ENCODE results near the gene MRTFB. TPM values are rescaled to one million over a fixed set of nuclear protein-coding genes. Genes with fewer than 3 reads are reported as not detected.
A peak's percentile ranks its signal among the peaks of the same experiment; 100 is the strongest.

MRTFB gene
- total and polyA plus RNA-seq, 4 experiments from 2014 or later, result 6.1 to 26.7 (median 15.6) TPM

GRCh38 chr16:14132696-14133048, 61.6 kb downstream of the MRTFB start:
- no peak overlapping the region for H3K27ac ChIP-seq (ENCODE audit: low read depth, low read length)
- Mint-ChIP-seq H3K4me3 (no peak overlapping the region), H3K27ac (no peak overlapping the region), H3K4me1 (peaks cover 0 to 3% (median 0%) of the 10 kb centered on the region in 4 donors), H3K36me3 (peaks cover 17 to 40% of the 10 kb centered on the region in 2 donors), H3K27me3 (no peaks in the 10 kb centered on the region), H3K9me3 (peaks cover 0 to 4% (median 0%) of the 10 kb centered on the region in 8 donors)
- no peak for DNase-seq
- intact Hi-C loops (cut with micrococcal nuclease), result no loop called here
- H3K27me3 ChIP-seq (ENCODE audit: insufficient read depth, low read length), result no peaks in the 10 kb centered on the region
- H3K9me3 ChIP-seq (ENCODE audit: control insufficient read depth in 1 of 2, low read length in 2 of 2), result no peaks in the 10 kb centered on the region
- H3K36me3 ChIP-seq (ENCODE audit: insufficient read depth, low read length), result no peaks in the 10 kb centered on the region
- ChIA-PET POLR2A (ENCODE audit: partially characterized antibody) (no interaction called here), CTCF (ENCODE audit: partially characterized antibody) (no interaction called here)
- H3K4me1 ChIP-seq (ENCODE audit: insufficient read depth, low read length), result no peaks in the 10 kb centered on the region
- no peak overlapping the region for H3K4me3 ChIP-seq (ENCODE audit: low read length in 2 of 2)

- no peak for DNase-seq
- Mint-ChIP-seq H3K27me3 (no peaks in the 10 kb centered on the region), H3K36me3 (peaks cover 18 to 33% of the 10 kb centered on the region in 2 donors), H3K4me3 (no peak overlapping the region), H3K4me1 (peaks cover 0 to 3% (median under 1%) of the 10 kb centered on the region in 4 donors), H3K9me3 (peaks cover 0 to 11% (median 2%) of the 10 kb centered on the region in 8 donors), H3K27ac (no peak overlapping the region)
- POLR2A ChIA-PET (ENCODE audit: partially characterized antibody), result no interaction called here
- no peak overlapping the region for H3K4me3 ChIP-seq (ENCODE audit: low read length in 2 of 2)
- no peak overlapping the region for H3K27ac ChIP-seq (ENCODE audit: low read depth, low read length)
- H3K27me3 ChIP-seq (ENCODE audit: insufficient read depth, low read length), result no peaks in the 10 kb centered on the region
- H3K36me3 ChIP-seq (ENCODE audit: insufficient read depth, low read length), result no peaks in the 10 kb centered on the region
- intact Hi-C loops (cut with micrococcal nuclease), result no loop called here
- CTCF ChIA-PET (ENCODE audit: partially characterized antibody), result no interaction called here
- no peaks in the 10 kb centered on the region for H3K4me1 ChIP-seq (ENCODE audit: insufficient read depth, low read length)
- no peaks in the 10 kb centered on the region for H3K9me3 ChIP-seq (ENCODE audit: control insufficient read depth in 1 of 2, low read length in 2 of 2)
Measured at GRCh38 chr16:14133907-14134306, 62.8 kb downstream of the MRTFB start.

- DNase-seq, result no peak
- H3K27ac Mint-ChIP-seq, result no peak overlapping the region
- Histone ChIP-seq H3K4me3 (ENCODE audit: low read length in 2 of 2) (no peak overlapping the region), H3K4me1 (ENCODE audit: insufficient read depth, low read length) (no peaks in the 10 kb centered on the region), H3K27me3 (ENCODE audit: insufficient read depth, low read length) (no peaks in the 10 kb centered on the region), H3K36me3 (ENCODE audit: insufficient read depth, low read length) (no peaks in the 10 kb centered on the region), H3K9me3 (ENCODE audit: control insufficient read depth in 1 of 2, low read length in 2 of 2) (no peaks in the 10 kb centered on the region), H3K27ac (ENCODE audit: low read depth, low read length) (no peak overlapping the region)
- peaks cover 0 to 11% (median 2%) of the 10 kb centered on the region in 8 donors for H3K9me3 Mint-ChIP-seq
- CTCF ChIA-PET (ENCODE audit: partially characterized antibody), result no interaction called here
- peaks cover 25 to 28% of the 10 kb centered on the region in 2 donors for H3K36me3 Mint-ChIP-seq
- H3K4me1 Mint-ChIP-seq, result peaks cover 0 to 3% (median under 1%) of the 10 kb centered on the region in 4 donors
- no peak overlapping the region for H3K4me3 Mint-ChIP-seq
- POLR2A ChIA-PET (ENCODE audit: partially characterized antibody), result no interaction called here
- intact Hi-C loops (cut with micrococcal nuclease), result no loop called here
- no peaks in the 10 kb centered on the region for H3K27me3 Mint-ChIP-seq
Measured at GRCh38 chr16:14135704-14136103, 64.6 kb downstream of the MRTFB start.

GRCh38 chr16:14139872-14140271, 68.8 kb downstream of the MRTFB start:
- Mint-ChIP-seq H3K4me3 (no peak overlapping the region), H3K9me3 (peaks cover 0 to 11% (median 2%) of the 10 kb centered on the region in 8 donors), H3K36me3 (peaks cover 29 to 36% of the 10 kb centered on the region in 2 donors), H3K4me1 (peaks cover 0 to 3% (median under 1%) of the 10 kb centered on the region in 4 donors), H3K27me3 (no peaks in the 10 kb centered on the region), H3K27ac (no peak overlapping the region)
- no peak overlapping the region for H3K27ac ChIP-seq (ENCODE audit: low read depth, low read length)
- no peaks in the 10 kb centered on the region for H3K9me3 ChIP-seq (ENCODE audit: control insufficient read depth in 1 of 2, low read length in 2 of 2)
- H3K4me1 ChIP-seq (ENCODE audit: insufficient read depth, low read length), result no peaks in the 10 kb centered on the region
- ChIA-PET POLR2A (ENCODE audit: partially characterized antibody) (no interaction called here), CTCF (ENCODE audit: partially characterized antibody) (no interaction called here)
- no peak for DNase-seq
- H3K4me3 ChIP-seq (ENCODE audit: low read length in 2 of 2), result no peak overlapping the region
- intact Hi-C loops (cut with micrococcal nuclease), result no loop called here
- no peaks in the 10 kb centered on the region for H3K36me3 ChIP-seq (ENCODE audit: insufficient read depth, low read length)
- H3K27me3 ChIP-seq (ENCODE audit: insufficient read depth, low read length), result no peaks in the 10 kb centered on the region

- ChIA-PET POLR2A (ENCODE audit: partially characterized antibody) (no interaction called here), CTCF (ENCODE audit: partially characterized antibody) (no interaction called here)
- no peak overlapping the region for H3K4me3 Mint-ChIP-seq
- Histone ChIP-seq H3K4me3 (ENCODE audit: low read length in 2 of 2) (no peak overlapping the region), H3K4me1 (ENCODE audit: insufficient read depth, low read length) (no peaks in the 10 kb centered on the region), H3K36me3 (ENCODE audit: insufficient read depth, low read length) (no peaks in the 10 kb centered on the region), H3K9me3 (ENCODE audit: control insufficient read depth in 1 of 2, low read length in 2 of 2) (no peaks in the 10 kb centered on the region), H3K27ac (ENCODE audit: low read depth, low read length) (no peak overlapping the region), H3K27me3 (ENCODE audit: insufficient read depth, low read length) (no peaks in the 10 kb centered on the region)
- H3K9me3 Mint-ChIP-seq, result peaks cover 0 to 11% (median 2%) of the 10 kb centered on the region in 8 donors
- no peaks in the 10 kb centered on the region for H3K27me3 Mint-ChIP-seq
- peaks cover 28 to 32% of the 10 kb centered on the region in 2 donors for H3K36me3 Mint-ChIP-seq
- no peak for DNase-seq
- no peak overlapping the region for H3K27ac Mint-ChIP-seq
- H3K4me1 Mint-ChIP-seq, result peaks cover 0 to 2% (median under 1%) of the 10 kb centered on the region in 4 donors
- intact Hi-C loops (cut with micrococcal nuclease), result no loop called here
Measured at GRCh38 chr16:14140923-14141322, 69.8 kb downstream of the MRTFB start.

GRCh38 chr16:14146445-14146844, 75.3 kb downstream of the MRTFB start:
- H3K27ac Mint-ChIP-seq, result no peak overlapping the region
- H3K4me3 Mint-ChIP-seq, result no peak overlapping the region
- no peak overlapping the region for H3K27ac ChIP-seq (ENCODE audit: low read depth, low read length)
- CTCF ChIA-PET (ENCODE audit: partially characterized antibody), result no interaction called here
- no peaks in the 10 kb centered on the region for H3K27me3 Mint-ChIP-seq
- no peaks in the 10 kb centered on the region for H3K9me3 ChIP-seq (ENCODE audit: control insufficient read depth in 1 of 2, low read length in 2 of 2)
- POLR2A ChIA-PET (ENCODE audit: partially characterized antibody), result no interaction called here
- no peak overlapping the region for H3K4me3 ChIP-seq (ENCODE audit: low read length in 2 of 2)
- H3K36me3 ChIP-seq (ENCODE audit: insufficient read depth, low read length), result no peaks in the 10 kb centered on the region
- no peaks in the 10 kb centered on the region for H3K27me3 ChIP-seq (ENCODE audit: insufficient read depth, low read length)
- DNase-seq, result no peak
- H3K4me1 ChIP-seq (ENCODE audit: insufficient read depth, low read length), result no peaks in the 10 kb centered on the region
- peaks cover 16 to 22% of the 10 kb centered on the region in 2 donors for H3K36me3 Mint-ChIP-seq
- no peaks in the 10 kb centered on the region for H3K4me1 Mint-ChIP-seq
- no peaks in the 10 kb centered on the region for H3K9me3 Mint-ChIP-seq
- intact Hi-C loops (cut with micrococcal nuclease), result no loop called here

GRCh38 chr16:14148016-14148415, 76.9 kb downstream of the MRTFB start:
- Mint-ChIP-seq H3K27ac (no peak overlapping the region), H3K36me3 (peaks cover 9 to 16% of the 10 kb centered on the region in 2 donors), H3K4me3 (no peak overlapping the region), H3K27me3 (no peaks in the 10 kb centered on the region), H3K9me3 (no peaks in the 10 kb centered on the region), H3K4me1 (no peaks in the 10 kb centered on the region)
- intact Hi-C loops (cut with micrococcal nuclease), result no loop called here
- no peak overlapping the region for H3K4me3 ChIP-seq (ENCODE audit: low read length in 2 of 2)
- H3K4me1 ChIP-seq (ENCODE audit: insufficient read depth, low read length), result no peaks in the 10 kb centered on the region
- DNase-seq, result no peak
- H3K9me3 ChIP-seq (ENCODE audit: control insufficient read depth in 1 of 2, low read length in 2 of 2), result no peaks in the 10 kb centered on the region
- no peaks in the 10 kb centered on the region for H3K27me3 ChIP-seq (ENCODE audit: insufficient read depth, low read length)
- ChIA-PET POLR2A (ENCODE audit: partially characterized antibody) (no interaction called here), CTCF (ENCODE audit: partially characterized antibody) (no interaction called here)
- no peaks in the 10 kb centered on the region for H3K36me3 ChIP-seq (ENCODE audit: insufficient read depth, low read length)
- no peak overlapping the region for H3K27ac ChIP-seq (ENCODE audit: low read depth, low read length)

- intact Hi-C loops (cut with micrococcal nuclease), result no loop called here
- no peaks in the 10 kb centered on the region for H3K27me3 Mint-ChIP-seq
Measured at GRCh38 chr16:14148569-14148968, 77.5 kb downstream of the MRTFB start.

More at GRCh38 chr16:14148569-14148968, 77.5 kb downstream of the MRTFB start:
- Mint-ChIP-seq H3K4me1 (no peaks in the 10 kb centered on the region), H3K4me3 (no peak overlapping the region), H3K36me3 (peaks cover 7 to 15% of the 10 kb centered on the region in 2 donors), H3K9me3 (no peaks in the 10 kb centered on the region), H3K27ac (peak overlapping the region in 1 of 7 donors; percentile 22)
- no peak overlapping the region for H3K27ac ChIP-seq (ENCODE audit: low read depth, low read length)
- ChIA-PET CTCF (ENCODE audit: partially characterized antibody) (no interaction called here), POLR2A (ENCODE audit: partially characterized antibody) (no interaction called here)
- no peak for DNase-seq
- H3K27me3 ChIP-seq (ENCODE audit: insufficient read depth, low read length), result no peaks in the 10 kb centered on the region
- no peak overlapping the region for H3K4me3 ChIP-seq (ENCODE audit: low read length in 2 of 2)
- no peaks in the 10 kb centered on the region for H3K4me1 ChIP-seq (ENCODE audit: insufficient read depth, low read length)
- no peaks in the 10 kb centered on the region for H3K36me3 ChIP-seq (ENCODE audit: insufficient read depth, low read length)
- H3K9me3 ChIP-seq (ENCODE audit: control insufficient read depth in 1 of 2, low read length in 2 of 2), result no peaks in the 10 kb centered on the region

All from CD4-positive, alpha-beta memory T cell (primary cell).